ENCODE data around the gene RAB23. TPM values are rescaled to one million over a fixed set of nuclear protein-coding genes. Genes with fewer than 3 reads are reported as not detected.

The RAB23 gene
- total and polyA plus RNA-seq, 12 donors: 3.1 to 16.5 (median 10.1) TPM

GRCh38 chr6:57147401-57147800 lies 74.7 kb downstream of the RAB23 start:
- no peak for DNase-seq
- H3K9me3 ChIP-seq: peaks cover 0 to 7% (median 0%) of the 10 kb centered on the region in 11 donors
- no peak for ATAC-seq
- intact Hi-C loops (cut with DNase I): no loop called here
- no peaks in the 10 kb centered on the region for H3K4me1 ChIP-seq
- WGBS, 2 donors: 97 to 98% methylated on average over 5 of the region's 5 CpGs
- TF ChIP-seq CTCF (IDR thresholded peaks at IDR 0.05): no peak
- H3K27ac ChIP-seq: no peak overlapping the region
- peaks cover 0 to 99% (median 26%) of the 10 kb centered on the region in 9 donors for H3K36me3 ChIP-seq
- H3K4me3 ChIP-seq: no peak overlapping the region
- H3K27me3 ChIP-seq: no peaks in the 10 kb centered on the region

DNA sequence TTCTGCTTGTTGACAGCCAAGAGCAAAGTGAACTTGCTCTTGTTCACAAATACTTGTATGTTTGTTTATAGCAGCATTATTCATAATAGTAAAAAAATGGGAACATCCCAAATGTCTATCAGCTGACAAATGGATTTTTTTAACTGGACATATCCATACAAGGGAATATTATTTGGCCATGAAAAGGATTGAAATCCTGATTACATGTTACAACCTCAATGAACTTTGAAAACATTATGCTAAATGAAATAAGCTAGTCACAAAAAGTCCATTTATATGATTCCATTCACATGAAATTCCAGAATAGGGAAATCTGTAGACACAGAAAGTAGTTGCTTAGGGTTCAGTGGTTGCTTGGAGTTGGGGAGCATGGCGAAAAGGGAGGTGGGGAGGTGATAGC lies 78.4 kb downstream of the RAB23 start:
- no peak overlapping the region for H3K27ac ChIP-seq
- DNase-seq: no peak
- peaks cover 0 to 88% (median 36%) of the 10 kb centered on the region in 9 donors for H3K36me3 ChIP-seq
- no peaks in the 10 kb centered on the region for H3K4me1 ChIP-seq
- no peak for ATAC-seq
- peaks cover 0 to 7% (median 0%) of the 10 kb centered on the region in 11 donors for H3K9me3 ChIP-seq
- no peak for TF ChIP-seq CTCF (IDR thresholded peaks at IDR 0.05)
- 97 to 98% methylated on average over 1 of the region's 1 CpG for WGBS, 2 donors
- no peak overlapping the region for H3K4me3 ChIP-seq
- intact Hi-C loops (cut with DNase I): no loop called here
- no peaks in the 10 kb centered on the region for H3K27me3 ChIP-seq

DNA sequence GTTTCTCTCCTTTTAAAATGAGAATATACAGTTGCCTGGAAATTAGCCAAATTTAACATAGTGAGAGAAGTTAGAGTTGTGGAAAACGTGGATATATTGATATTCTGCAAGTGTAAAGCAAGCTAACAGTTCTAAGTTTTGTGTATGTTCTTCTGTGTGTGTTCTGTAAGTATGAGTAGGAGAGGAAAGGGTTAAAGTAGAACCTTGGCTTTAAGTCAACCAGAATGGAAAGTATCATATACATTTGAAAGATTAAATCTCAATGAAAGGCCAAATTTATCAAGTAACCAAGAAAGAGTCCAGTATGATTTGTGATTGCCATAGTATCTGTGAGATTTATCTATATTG lies 80.0 kb downstream of the RAB23 start:
- Histone ChIP-seq H3K9me3 (peaks cover 0 to 7% (median 0%) of the 10 kb centered on the region in 11 donors), H3K36me3 (peaks cover 0 to 85% (median 24%) of the 10 kb centered on the region in 9 donors), H3K4me1 (no peaks in the 10 kb centered on the region), H3K27ac (no peak overlapping the region), H3K4me3 (no peak overlapping the region), H3K27me3 (no peaks in the 10 kb centered on the region)
- ATAC-seq: no peak
- no peak for TF ChIP-seq CTCF (IDR thresholded peaks at IDR 0.05)
- WGBS, 2 donors: 86 to 87% methylated on average over 1 of the region's 1 CpG
- intact Hi-C loops (cut with DNase I): no loop called here
- no peak for DNase-seq

GRCh38 chr6:57141451-57142177 lies 80.5 kb downstream of the RAB23 start:
- no peak for TF ChIP-seq CTCF (IDR thresholded peaks at IDR 0.05)
- peaks cover 0 to 85% (median 22%) of the 10 kb centered on the region in 9 donors for H3K36me3 ChIP-seq
- WGBS, 2 donors: 97% methylated on average over 4 of the region's 4 CpGs

More at GRCh38 chr6:57141451-57142177, 80.5 kb downstream of the RAB23 start:
- ATAC-seq (no peak), DNase-seq (no peak)
- Histone ChIP-seq H3K4me3 (no peak overlapping the region), H3K27ac (no peak overlapping the region), H3K27me3 (no peaks in the 10 kb centered on the region), H3K9me3 (peaks cover 0 to 7% (median 0%) of the 10 kb centered on the region in 11 donors), H3K4me1 (no peaks in the 10 kb centered on the region)
- intact Hi-C loops (cut with DNase I): no loop called here

All from heart right ventricle (tissue), 16 donors.